GM19467 (cell line): ENCODE results near the gene NOP14.
"Not testable (repeated sequence)": the region's sequence is repeated elsewhere in the genome, so short reads cannot be mapped to it uniquely, and the experiment has no call there.

ENCODE experiments used
- ATAC-seq: cut with Tn5 transposase; IDR thresholded peaks from one replicate; pipeline ENCODE4 v1.9.1; 2021; ENCODE audit warnings: mild to moderate bottlenecking, moderate library complexity; ENCODE audit not compliant: unreplicated experiment

The NOP14 gene

DNA sequence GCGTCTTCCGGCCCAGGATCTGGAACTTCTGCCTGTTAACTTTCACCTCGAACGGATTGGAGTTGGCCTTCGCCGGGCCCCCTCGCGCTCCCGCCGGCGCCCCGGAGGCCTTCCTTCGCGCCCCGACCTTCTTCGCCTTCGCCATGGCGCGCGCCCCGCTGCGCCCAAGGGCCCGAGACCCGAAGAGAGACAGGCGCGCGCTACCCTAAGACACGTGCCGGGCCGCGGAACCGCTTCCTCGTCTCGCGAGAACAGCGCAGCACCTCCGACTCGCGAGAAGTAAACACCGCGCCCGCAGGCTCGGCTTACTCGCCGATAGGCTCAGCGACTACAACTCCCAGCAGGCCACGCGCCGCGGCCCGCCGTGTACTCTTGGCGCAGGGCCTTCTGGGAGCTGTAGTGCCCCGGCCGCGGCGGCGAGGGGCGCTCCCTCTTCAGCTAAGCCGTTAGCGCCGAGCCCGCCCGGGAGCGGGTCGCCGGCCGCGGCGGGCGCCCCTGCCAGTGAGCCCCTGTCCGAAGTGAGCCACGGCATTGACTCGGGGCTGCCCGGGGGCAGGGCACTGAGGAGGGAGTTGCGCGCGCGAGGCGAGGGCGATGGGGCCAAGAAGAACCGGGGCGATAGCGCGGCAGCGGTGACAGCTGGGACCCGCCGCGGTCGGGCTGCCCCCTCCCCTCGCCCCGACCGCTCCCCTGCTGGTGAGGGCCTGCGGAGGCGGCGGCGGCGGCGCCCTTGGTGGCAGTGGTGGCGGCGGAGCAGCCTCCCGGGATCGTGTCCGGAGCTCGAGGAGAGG is at the start of gene NOP14, which contains the start of gene GRK4:
Gene NOP14, minus strand, starts transcription at position 232 of the 791 bp plus-strand sequence. Its CDS starts 87 bp downstream, at position 145.
Gene GRK4, plus strand, starts transcription at position 397 of the 791 bp plus-strand sequence. CDS start 500 bp downstream, outside the sequence.
- peak; percentile 88 for ATAC-seq

GRCh38 chr4:3011456-3012220 is 48.4 kb upstream of the NOP14 start:
- no peak for ATAC-seq

- ATAC-seq = no peak
Measured at GRCh38 chr4:3010998-3011397, 47.8 kb upstream of the NOP14 start.

DNA sequence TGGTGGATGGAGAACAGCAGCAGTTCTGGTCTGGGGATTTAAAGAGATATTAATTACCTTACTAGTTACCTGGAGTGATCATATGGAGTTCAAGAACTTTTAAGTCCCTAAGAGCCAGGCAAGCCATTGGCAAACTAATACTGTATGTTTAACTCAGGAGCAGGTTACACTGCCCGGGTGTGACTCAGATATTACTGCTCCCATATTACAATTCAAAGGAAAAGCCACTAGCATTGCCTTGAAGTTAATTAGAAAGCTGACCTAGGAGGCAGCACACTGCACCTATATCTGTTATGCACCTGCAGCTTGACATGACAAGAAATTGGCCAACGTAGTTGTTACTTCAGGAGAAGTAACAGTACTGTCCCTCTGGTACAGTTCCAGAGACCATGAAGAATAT is 47.4 kb upstream of the NOP14 start:
- no peak for ATAC-seq

- no peak for ATAC-seq
Measured at GRCh38 chr4:3009422-3009821, 46.2 kb upstream of the NOP14 start.

- no peak for ATAC-seq
Measured at GRCh38 chr4:3007724-3008123, 44.5 kb upstream of the NOP14 start.

DNA sequence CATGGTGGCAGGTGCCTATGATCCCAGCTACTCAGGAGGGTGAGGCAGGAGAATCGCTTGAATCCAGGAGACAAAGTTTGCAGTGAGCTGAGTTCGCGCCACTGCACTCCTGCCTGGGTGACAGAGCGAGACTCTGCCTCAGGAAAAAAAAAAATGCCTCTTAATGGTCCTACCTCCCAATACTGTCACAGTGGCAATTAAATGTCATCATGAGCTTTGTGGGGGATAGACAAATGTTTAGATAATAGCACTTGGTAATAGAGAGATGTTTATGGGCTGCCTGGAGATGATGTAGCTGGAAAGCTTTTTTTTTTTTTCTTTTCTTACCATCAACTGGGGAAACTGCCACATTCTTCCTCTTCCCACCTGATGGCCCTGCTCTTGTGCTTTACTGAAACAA is 33.2 kb upstream of the NOP14 start:
- no peak for ATAC-seq

GRCh38 chr4:2995546-2996265 is 32.5 kb upstream of the NOP14 start:
- no peak for ATAC-seq

DNA sequence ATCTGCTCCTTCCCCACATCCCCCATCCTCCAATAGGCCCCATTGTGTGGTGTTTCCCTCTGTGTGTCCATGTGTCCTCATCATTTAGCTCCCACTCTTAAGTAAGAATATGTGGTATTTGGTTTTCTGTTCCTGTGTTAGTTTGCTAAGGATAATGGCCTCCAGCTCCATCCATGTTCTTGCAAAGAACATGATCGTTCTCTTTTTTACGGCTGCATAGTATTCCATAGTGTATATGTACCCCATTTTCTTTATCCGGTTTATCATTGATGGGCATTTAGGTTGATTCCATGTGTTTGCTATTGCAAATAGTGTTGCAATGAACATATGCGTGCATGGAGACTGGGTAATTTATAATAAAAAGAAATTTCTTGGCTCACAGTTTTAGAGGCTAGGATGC is 31.7 kb upstream of the NOP14 start:
- ATAC-seq = no peak

DNA sequence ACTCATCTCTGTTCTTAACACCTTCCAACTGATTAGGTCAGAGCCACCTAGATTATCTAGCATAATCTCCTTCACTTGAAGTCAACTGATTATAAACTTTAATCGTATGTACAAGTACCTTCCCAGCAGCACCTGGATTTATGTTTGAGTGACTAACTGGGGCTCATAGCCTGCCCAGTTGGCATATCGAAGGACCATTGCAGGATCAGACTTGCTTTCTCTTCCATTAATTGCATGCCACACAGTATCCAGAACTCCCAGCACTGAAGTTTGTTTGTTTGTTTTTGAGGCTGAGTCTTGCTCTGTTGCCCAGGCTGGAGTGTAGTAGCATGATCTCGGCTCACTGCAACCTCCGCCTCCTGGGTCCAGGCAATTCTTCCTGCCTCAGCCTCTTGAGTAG is 28.0 kb upstream of the NOP14 start:
- ATAC-seq = no peak

GRCh38 chr4:2983715-2984114 is 20.5 kb upstream of the NOP14 start:
- ATAC-seq = not testable (repeated sequence)

GRCh38 chr4:2982012-2982411 is 18.8 kb upstream of the NOP14 start:
- no peak for ATAC-seq

DNA sequence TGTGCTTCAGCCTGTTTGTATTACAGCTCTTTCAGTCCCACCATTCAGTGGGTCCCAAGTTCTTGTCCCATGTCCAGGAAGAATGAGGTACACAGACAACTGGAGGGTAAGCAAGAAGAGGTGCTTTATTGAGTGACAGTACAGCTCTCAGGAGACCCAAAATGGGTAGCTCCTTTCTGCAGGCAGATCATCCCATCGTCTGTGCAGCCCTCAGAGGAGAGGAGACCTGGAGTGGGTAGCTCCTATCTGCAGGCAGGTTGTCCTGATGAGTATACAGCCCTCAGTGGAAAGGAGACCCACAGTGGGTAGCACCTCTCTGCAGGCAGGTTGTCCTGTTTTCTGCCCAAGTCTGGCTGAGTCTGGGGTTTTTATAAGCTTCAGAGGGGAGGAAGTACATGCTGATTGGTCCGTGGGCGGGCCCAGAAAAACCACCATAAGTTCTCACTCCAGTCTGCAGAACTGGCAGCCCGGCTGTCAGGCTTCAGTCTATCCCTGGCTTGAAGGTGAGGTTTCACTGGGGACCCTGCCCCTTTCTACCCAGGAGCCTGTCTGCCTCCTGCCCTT is 18.1 kb upstream of the NOP14 start:
- ATAC-seq = no peak

- ATAC-seq = no peak
Measured at GRCh38 chr4:2977211-2978088, 14.2 kb upstream of the NOP14 start.

- ATAC-seq = no peak
Measured at GRCh38 chr4:2971275-2971674, 8.1 kb upstream of the NOP14 start.

GRCh38 chr4:2968381-2968780 is 5.2 kb upstream of the NOP14 start:
- no peak for ATAC-seq

- ATAC-seq = no peak
Measured at GRCh38 chr4:2965262-2965661, 2.1 kb upstream of the NOP14 start.

DNA sequence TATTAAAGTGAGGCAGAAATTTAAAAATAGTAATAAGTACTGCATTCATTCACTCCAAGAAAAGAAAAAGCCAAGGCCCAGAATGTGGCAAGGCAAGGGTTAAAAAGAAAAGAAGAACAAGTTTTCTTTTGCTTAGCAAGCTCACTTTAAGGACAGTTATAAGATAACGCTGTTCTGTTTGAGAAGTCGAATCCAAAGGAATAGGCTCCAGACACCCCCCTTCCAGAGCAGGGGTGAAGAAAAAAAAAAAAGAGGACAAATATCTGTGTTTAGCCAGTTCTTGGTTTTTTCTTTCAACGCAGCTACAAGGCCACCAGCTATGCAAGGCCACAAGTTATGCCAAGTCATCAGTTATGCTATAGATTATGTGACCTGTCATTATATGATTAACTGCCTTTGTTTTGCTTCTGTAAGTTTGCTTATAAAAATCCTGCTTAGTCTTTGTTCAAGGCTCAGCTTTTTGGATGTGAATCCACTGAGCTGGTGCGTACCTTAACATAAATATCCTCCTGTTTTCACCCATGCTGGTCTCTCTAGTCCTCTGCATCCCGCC is 1.6 kb upstream of the NOP14 start:
- ATAC-seq = no peak

DNA sequence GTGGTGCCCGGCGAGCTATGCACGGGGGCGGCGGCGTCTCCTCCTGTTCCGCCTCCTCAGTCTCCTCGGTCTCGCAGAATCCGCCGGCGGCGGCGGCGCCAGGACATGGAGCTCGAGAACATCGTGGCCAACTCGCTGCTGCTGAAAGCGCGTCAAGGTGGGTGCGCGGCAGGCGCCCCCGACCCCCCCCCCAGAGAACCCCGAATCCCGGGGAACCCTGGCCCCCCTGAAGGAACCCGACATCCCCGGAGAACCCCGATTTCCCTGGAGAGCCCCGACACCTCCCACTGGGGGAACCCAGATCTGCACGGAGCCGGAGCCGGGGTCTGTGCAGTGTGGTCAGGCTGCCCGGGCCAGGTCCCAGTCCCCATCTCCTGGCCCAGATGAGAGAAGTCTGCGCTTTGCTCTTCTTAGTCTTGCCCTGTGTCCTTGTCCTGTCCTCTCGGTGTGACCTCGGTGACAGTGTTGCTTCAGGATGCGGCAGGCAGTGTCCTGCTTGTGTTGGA is 813 bp upstream of the NOP14 start:
- ATAC-seq = peak; percentile 6
